BE2C (cell line): Measurements from ENCODE around the gene PRR19.

Experiments used
- DNase-seq: peaks from one replicate; pipeline ENCODE4 v3.0.0-alpha.2; 2020
- H3K27me3 ChIP-seq: fragments of 250-450 bp; sonication (Bioruptor Pico); 2 replicates; pipeline ENCODE4 v1.5.1; 2020; ENCODE audit warnings: mild to moderate bottlenecking
- H3K36me3 ChIP-seq: fragments of 250-450 bp; sonication (Bioruptor Pico); 2 replicates; pipeline ENCODE4 v1.5.1; 2020; ENCODE audit warnings: mild to moderate bottlenecking
- H3K4me1 ChIP-seq: fragments of 250-450 bp; sonication (Bioruptor Pico); 2 replicates; pipeline ENCODE4 v1.5.1; 2020
- H3K4me3 ChIP-seq: 2 replicates; pipeline ENCODE4 v1.5.1; 2011; ENCODE audit warnings: low read depth, low read length
- H3K9me3 ChIP-seq: fragments of 250-450 bp; sonication (Bioruptor Pico); 2 replicates; pipeline ENCODE4 v1.5.1; 2020
- CTCF ChIP-seq: IDR thresholded peaks from 2 replicates; pipeline ENCODE4 v1.5.1; 2012; ENCODE audit warnings: mild to moderate bottlenecking, low read depth, low read length

PRR19 gene

DNA sequence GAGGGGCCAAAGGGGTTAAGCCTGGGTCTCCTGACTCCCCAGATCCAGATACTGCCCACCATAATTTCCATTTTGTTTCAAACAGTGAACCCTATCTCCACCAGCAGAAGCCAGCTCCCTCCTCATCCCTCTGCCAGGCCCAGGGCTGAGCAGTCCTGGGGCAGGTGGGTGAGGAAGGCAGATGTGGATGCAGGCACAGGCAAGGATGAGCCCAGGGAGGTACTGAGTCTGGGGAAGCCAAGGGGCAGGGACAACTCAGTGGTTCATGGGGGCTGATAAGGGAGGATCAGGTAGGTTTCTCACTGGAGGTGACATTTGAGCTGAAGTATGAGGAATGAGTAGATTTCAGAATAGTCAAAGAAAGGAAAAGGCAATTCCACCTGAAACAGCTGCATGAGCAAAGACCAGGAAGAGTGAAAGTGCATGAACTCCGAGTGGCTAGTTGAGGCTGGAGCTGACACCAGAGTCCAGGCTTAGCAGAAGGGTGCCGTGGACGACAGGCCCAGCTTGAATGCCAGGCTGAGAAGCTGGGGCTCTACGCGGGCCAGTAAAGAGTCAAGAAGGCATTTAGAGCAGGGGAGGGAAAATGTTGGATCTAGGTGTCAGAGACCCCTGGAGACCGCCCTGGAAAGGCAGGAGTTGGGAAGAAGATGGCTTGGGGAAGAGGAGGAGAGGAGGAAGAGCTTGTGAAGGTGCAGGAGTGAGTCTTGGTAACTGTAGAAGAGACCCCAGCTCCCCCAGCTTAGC lies 22.6 kb upstream of the PRR19 start:
- peak overlapping the region; percentile 79 for H3K4me3 ChIP-seq
- no peak for DNase-seq
- no peaks in the 10 kb centered on the region for H3K27me3 ChIP-seq
- peaks cover 15% of the 10 kb centered on the region for H3K36me3 ChIP-seq
- H3K4me1 ChIP-seq: peaks cover 42% of the 10 kb centered on the region
- no peaks in the 10 kb centered on the region for H3K9me3 ChIP-seq
- TF ChIP-seq CTCF: no peak

GRCh38 chr19:42279902-42280814 lies 21.8 kb upstream of the PRR19 start:
- DNase-seq: peak; percentile 95
- Histone ChIP-seq H3K36me3 (peaks cover 7% of the 10 kb centered on the region; the same call in 1 of the 2 replicates), H3K4me1 (peaks cover 42% of the 10 kb centered on the region), H3K27me3 (no peaks in the 10 kb centered on the region), H3K4me3 (peak overlapping the region; percentile 79), H3K9me3 (no peaks in the 10 kb centered on the region)
- peak; percentile 86 for TF ChIP-seq CTCF

DNA sequence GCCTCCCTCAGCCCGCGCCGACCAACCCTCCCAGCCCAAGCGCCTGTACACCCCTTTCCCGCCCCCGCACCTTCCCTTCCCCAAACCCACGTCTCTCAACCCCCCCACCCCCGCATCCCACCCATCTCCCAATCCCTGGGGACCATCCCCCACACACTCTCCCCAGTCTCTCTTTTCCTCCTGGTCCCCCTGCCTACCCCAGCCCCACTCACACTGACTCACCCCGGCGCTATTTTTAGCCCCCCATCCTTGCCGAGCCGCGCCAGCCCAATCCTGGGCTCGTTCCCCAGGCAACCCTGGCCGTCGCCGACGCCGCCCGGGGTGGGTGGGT lies 21.2 kb upstream of the PRR19 start:
- Histone ChIP-seq H3K9me3 (no peaks in the 10 kb centered on the region), H3K4me3 (peak overlapping the region; percentile 79), H3K36me3 (peaks cover 7% of the 10 kb centered on the region; the same call in 1 of the 2 replicates), H3K4me1 (peaks cover 42% of the 10 kb centered on the region), H3K27me3 (no peaks in the 10 kb centered on the region)
- TF ChIP-seq CTCF: no peak
- no peak for DNase-seq

DNA sequence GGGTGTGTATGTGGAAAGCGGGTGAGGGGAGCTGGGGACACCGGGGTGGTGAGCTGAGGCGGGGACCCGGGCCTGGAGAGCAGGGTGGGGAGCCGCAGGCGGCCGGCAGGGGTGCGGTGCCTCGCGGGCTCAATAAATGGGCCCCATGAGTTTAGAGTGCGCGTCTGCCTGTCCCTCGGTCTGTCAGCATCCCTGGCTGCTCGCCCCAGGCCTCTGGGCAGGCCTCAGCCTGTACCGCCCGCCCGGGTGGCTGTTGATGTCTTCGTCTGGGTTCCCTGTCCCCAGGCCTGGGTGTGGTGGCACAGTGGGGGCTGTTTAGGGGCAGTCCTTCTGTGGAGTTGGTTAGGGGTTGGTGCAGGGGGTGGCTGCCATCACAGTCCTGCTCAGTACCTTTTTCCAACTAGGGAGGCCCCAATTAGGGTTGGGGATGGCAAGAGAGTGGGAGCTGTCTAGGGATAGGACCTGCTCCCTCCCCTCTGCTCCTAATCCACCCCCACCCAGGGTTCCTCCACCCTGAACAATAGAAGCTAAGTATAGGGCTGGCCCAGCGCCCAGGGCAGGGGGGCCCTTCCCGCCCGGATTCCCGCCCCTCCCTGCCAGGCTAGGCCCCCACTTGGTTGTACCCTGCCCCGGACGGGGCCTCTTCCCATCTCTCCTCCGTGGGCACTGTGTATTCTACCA lies 20.6 kb upstream of the PRR19 start:
- no peak for TF ChIP-seq CTCF
- H3K4me3 ChIP-seq: peak overlapping the region; percentile 79
- peaks cover 42% of the 10 kb centered on the region for H3K4me1 ChIP-seq
- peaks cover 6% of the 10 kb centered on the region; the same call in 1 of the 2 replicates for H3K36me3 ChIP-seq
- DNase-seq: peak; percentile 70
- H3K27me3 ChIP-seq: no peaks in the 10 kb centered on the region
- H3K9me3 ChIP-seq: no peaks in the 10 kb centered on the region

- Histone ChIP-seq H3K27me3 (no peaks in the 10 kb centered on the region), H3K4me1 (peaks cover 46% of the 10 kb centered on the region), H3K4me3 (peak overlapping the region; percentile 79), H3K9me3 (no peaks in the 10 kb centered on the region), H3K36me3 (peaks cover 5% of the 10 kb centered on the region)
- peak; percentile 66 for DNase-seq
- TF ChIP-seq CTCF: no peak
These were observed 19.8 kb upstream of the PRR19 start for GRCh38 chr19:42281827-42282762.
